Neuronal stem cell (in vitro differentiated cells): ENCODE measurements around the gene PPID. TPM values are rescaled to one million over a fixed set of nuclear protein-coding genes. Genes with fewer than 3 reads are reported as not detected.
"Not testable (repeated sequence)": the region's sequence is repeated elsewhere in the genome, so short reads cannot be mapped to it uniquely, and the experiment has no call there.

Source experiments
- DNase-seq: peaks from one replicate; pipeline ENCODE4 v3.0.0-alpha.2; 2013; ENCODE audit warnings: low spot score
- H2AFZ ChIP-seq: one replicate; pipeline ENCODE4 v1.6.1; 2013; ENCODE audit warnings: mild to moderate bottlenecking, low read length, inconsistent platforms
- H2AK5ac ChIP-seq: 2 replicates; pipeline ENCODE4 v1.6.1; 2013; ENCODE audit warnings: low read depth, mild to moderate bottlenecking, inconsistent platforms, low read length, moderate library complexity, mixed read lengths
- H2BK120ac ChIP-seq: 2 replicates; pipeline ENCODE4 v1.6.1; 2013; ENCODE audit warnings: low read depth, mild to moderate bottlenecking, inconsistent platforms, low read length, moderate library complexity, mixed read lengths
- H2BK12ac ChIP-seq: one replicate; pipeline ENCODE4 v1.6.1; 2013; ENCODE audit warnings: low read length, inconsistent platforms
- H2BK15ac ChIP-seq: 2 replicates; pipeline ENCODE4 v1.6.1; 2013; ENCODE audit warnings: mild to moderate bottlenecking, low read length, inconsistent platforms, mixed read lengths
- H2BK5ac ChIP-seq: one replicate; pipeline ENCODE4 v1.6.1; 2013; ENCODE audit warnings: inconsistent platforms, mild to moderate bottlenecking, low read length, moderate library complexity
- H3K14ac ChIP-seq: one replicate; pipeline ENCODE4 v1.6.1; 2013; ENCODE audit warnings: low read length, inconsistent platforms
- H3K18ac ChIP-seq: 2 replicates; pipeline ENCODE4 v1.6.1; 2013; ENCODE audit warnings: low read length, inconsistent platforms
- H3K23ac ChIP-seq: 2 replicates; pipeline ENCODE4 v1.6.1; 2013; ENCODE audit warnings: low read depth, mild to moderate bottlenecking, mixed read lengths, low read length, inconsistent platforms; ENCODE audit not compliant: poor library complexity
- H3K27ac ChIP-seq: replicated peaks from 3 replicates; pipeline ENCODE4 v1.5.1; 2013; ENCODE audit warnings: low read length, inconsistent platforms
- H3K27me3 ChIP-seq, 3 experiments: 2 replicates each; pipeline ENCODE4 v1.6.1; 2013; ENCODE audit warnings: low read length in 3 of 3, mild to moderate bottlenecking in 2 of 3, inconsistent platforms in 1 of 3, low read depth in 1 of 3, mixed read lengths in 1 of 3, moderate library complexity in 1 of 3; ENCODE audit not compliant: control insufficient read depth in 3 of 3, insufficient read depth in 3 of 3
- H3K36me3 ChIP-seq, 2 donors: replicated peaks in 1 of 2; 2 replicates each; pipeline ENCODE4 v1.6.1; 2013; ENCODE audit warnings: low read length in 2 of 2; ENCODE audit not compliant: control insufficient read depth in 2 of 2, insufficient read depth in 2 of 2
- H3K4ac ChIP-seq: 2 replicates; pipeline ENCODE4 v1.6.1; 2013; ENCODE audit warnings: inconsistent platforms, mild to moderate bottlenecking, low read length, moderate library complexity
- H3K4me1 ChIP-seq, 2 donors: 1 replicate in 1 of 2; 2 replicates in 1 of 2; pipeline ENCODE4 v1.6.1; 2013; ENCODE audit warnings: low read length in 2 of 2, low read depth in 1 of 2; ENCODE audit not compliant: control insufficient read depth in 2 of 2, insufficient read depth in 1 of 2
- H3K4me2 ChIP-seq: one replicate; pipeline ENCODE4 v1.6.1; 2013; ENCODE audit warnings: mild to moderate bottlenecking, low read length, inconsistent platforms; ENCODE audit not compliant: insufficient read depth, poor library complexity, severe bottlenecking
- H3K4me3 ChIP-seq, 2 donors: 2 replicates each; pipeline ENCODE4 v1.5.1; 2013; ENCODE audit warnings: low read length in 2 of 2, mild to moderate bottlenecking in 2 of 2, inconsistent platforms in 1 of 2, moderate library complexity in 1 of 2
- H3K79me1 ChIP-seq: one replicate; pipeline ENCODE4 v1.6.1; 2013; ENCODE audit warnings: low read depth, mild to moderate bottlenecking, inconsistent platforms, low read length, moderate library complexity
- H3K9ac ChIP-seq: one replicate; pipeline ENCODE4 v1.6.1; 2013; ENCODE audit warnings: mild to moderate bottlenecking, low read depth, low read length, inconsistent platforms; ENCODE audit not compliant: poor library complexity
- H3K9me3 ChIP-seq, 2 donors: replicated peaks in 1 of 2; 2 replicates each; pipeline versions ENCODE3 to v1.6.1; 2013; ENCODE audit warnings: low read length in 2 of 2, mild to moderate bottlenecking in 2 of 2, inconsistent platforms in 1 of 2, low read depth in 1 of 2, mixed read lengths in 1 of 2, moderate library complexity in 1 of 2; ENCODE audit not compliant: control insufficient read depth in 2 of 2, insufficient read depth in 1 of 2
- H4K8ac ChIP-seq: one replicate; pipeline ENCODE4 v1.6.1; 2013; ENCODE audit warnings: low read depth, mild to moderate bottlenecking, inconsistent platforms, low read length, moderate library complexity
- H4K91ac ChIP-seq: one replicate; pipeline ENCODE4 v1.6.1; 2013; ENCODE audit warnings: low read length, low read depth, mild to moderate bottlenecking, inconsistent platforms; ENCODE audit not compliant: poor library complexity
- WGBS, 2 donors: extraction: QIAGEN DNeasy Blood & Tissue Kit; methylation state at CpG; one replicate each; pipeline ENCODE4 v1.1.7; 2013; ENCODE audit warnings: missing lambda C conversion rate in 2 of 2, mixed read lengths in 1 of 2; ENCODE audit not compliant: insufficient read length in 2 of 2, insufficient replicate concordance in 1 of 2; ENCODE audit errors: extremely low coverage in 2 of 2; 5-methylcytosine and 5-hydroxymethylcytosine counted together
- small RNA-seq: library from polyadenylated mRNA; stranded (forward); fragments of <200 nt; extraction: miRNeasy Mini kit (QIAGEN cat#:217004); gene quantifications from one replicate; pipeline ENCODE3, GENCODE V24; 2013; ENCODE audit not compliant: insufficient read depth

PPID gene

DNA sequence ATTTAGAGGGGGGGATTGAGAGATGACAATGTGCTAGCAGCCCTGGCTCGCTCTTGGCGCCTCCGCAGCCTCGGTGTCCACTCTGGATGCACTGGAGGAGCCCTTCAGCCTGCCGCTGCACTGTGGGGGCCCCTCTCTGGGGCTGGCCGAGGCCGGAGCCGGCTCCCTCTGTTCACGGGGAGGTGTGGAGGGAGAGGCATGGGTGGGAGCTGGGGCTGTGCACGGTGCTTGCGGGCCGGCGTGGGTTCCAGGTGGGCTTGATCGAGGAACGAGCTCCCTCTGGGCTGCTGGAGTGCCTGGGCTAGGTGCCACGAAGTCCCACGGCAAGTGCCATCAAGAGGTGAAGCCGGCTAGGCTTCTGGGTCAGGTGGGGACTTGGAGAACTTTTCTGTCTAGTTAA, 58.4 kb downstream of the PPID start:
- Histone ChIP-seq H3K27ac (no peak overlapping the region), H2AFZ (no peak overlapping the region), H3K36me3 (peaks cover 5 to 51% of the 10 kb centered on the region in 2 donors), H3K4me2 (no peak overlapping the region), H3K9ac (no peak overlapping the region), H3K14ac (no peak overlapping the region), H2BK120ac (no peak overlapping the region), H3K27me3 (no peaks in the 10 kb centered on the region), H2BK5ac (no peak overlapping the region), H3K9me3 (no peaks in the 10 kb centered on the region), H3K23ac (no peak overlapping the region), H2BK12ac (no peak overlapping the region), H3K4me1 (no peaks in the 10 kb centered on the region), H4K91ac (no peak overlapping the region), H3K4me3 (no peak overlapping the region), H3K18ac (peak overlapping the region; percentile 64), H3K79me1 (peaks cover 2% of the 10 kb centered on the region), H3K4ac (no peak overlapping the region), H2BK15ac (no peak overlapping the region), H4K8ac (no peak overlapping the region), H2AK5ac (no peak overlapping the region)
- DNase-seq = no peak
- no CpG with 5 or more reads among the region's 18 CpGs for WGBS, 2 donors

DNA sequence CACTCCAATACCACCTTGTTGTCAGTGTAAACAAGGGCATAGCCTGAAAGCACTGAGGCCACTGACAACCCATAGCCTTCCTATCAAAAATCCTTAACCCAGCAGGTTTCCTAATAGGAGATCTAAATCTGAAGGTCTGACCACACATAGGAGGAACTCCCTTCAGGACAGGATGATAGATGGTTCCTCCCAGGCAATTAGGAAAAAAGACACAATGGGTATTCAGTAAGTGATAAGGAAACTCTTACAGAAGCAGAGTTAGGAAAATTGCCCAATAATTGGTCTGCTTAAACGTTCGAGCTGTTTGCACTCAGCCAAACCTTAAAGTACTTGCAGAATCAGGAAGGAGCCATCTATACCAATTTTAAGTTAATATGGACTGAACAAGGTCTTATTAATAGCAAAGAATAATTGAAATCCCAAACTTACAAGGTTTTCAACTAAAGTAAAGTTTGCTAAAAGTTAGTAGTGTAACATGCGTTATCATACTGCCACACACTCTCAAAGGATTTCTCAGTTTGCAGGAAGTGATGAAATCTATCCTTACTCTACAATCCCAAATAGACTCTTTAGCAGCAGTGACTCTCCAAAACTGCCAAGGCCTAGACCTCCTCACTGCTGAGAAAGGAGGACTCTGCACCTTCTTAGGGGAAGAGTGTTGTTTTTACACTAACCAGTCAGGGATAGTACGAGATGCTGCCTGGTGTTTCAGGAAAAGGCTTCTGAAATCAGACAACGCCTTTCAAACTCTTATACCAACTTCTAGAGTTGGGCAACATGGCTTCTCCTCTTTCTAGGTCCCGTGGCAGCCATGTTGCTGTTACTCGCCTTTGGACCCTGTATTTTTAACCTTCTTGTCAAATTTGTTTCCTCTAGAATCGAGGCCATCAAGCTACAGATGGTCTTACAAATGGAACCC, 59.2 kb downstream of the PPID start:
- H3K4ac ChIP-seq, H3K4me2 ChIP-seq, H3K18ac ChIP-seq, H3K4me3 ChIP-seq, H4K91ac ChIP-seq, H3K9ac ChIP-seq, DNase-seq, H2AK5ac ChIP-seq, H2AFZ ChIP-seq, H2BK15ac ChIP-seq, H2BK120ac ChIP-seq, H3K14ac ChIP-seq, H3K27ac ChIP-seq, H2BK12ac ChIP-seq, H3K27me3 ChIP-seq, H3K4me1 ChIP-seq, H3K79me1 ChIP-seq, H4K8ac ChIP-seq, H3K23ac ChIP-seq, H2BK5ac ChIP-seq, H3K9me3 ChIP-seq: not testable (repeated sequence)
- no CpG with 5 or more reads among the region's 8 CpGs for WGBS, 2 donors
- peaks cover 3 to 43% of the 10 kb centered on the region in 2 donors for H3K36me3 ChIP-seq

DNA sequence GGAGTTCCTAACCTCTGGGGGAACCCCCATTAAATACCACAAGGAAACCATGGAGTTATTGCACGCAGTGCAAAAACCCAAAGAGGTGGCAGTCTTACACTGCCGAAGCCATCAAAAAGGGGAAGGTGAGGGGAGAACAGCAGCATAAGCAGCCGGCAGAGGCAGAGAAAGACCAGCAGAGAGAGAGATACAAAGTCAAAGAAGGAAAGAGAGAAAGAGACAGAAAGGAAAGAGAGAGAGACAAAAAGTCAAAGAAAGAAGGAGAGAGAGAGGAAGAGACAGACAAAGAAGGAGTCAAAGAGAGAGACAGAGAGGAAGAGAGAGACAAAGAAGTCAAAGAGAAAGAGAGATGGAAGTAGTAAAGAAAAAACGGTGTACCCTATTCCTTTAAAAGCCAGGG, 59.9 kb downstream of the PPID start:
- WGBS, 2 donors = no CpG with 5 or more reads among the region's 4 CpGs
- not testable (repeated sequence) for H3K4me3 ChIP-seq, H3K14ac ChIP-seq, H3K4ac ChIP-seq, H3K9me3 ChIP-seq, H3K23ac ChIP-seq, H2BK120ac ChIP-seq, H4K91ac ChIP-seq, H2AFZ ChIP-seq, H3K18ac ChIP-seq, H3K4me2 ChIP-seq, H2BK15ac ChIP-seq, H3K9ac ChIP-seq, H3K27me3 ChIP-seq, H2BK12ac ChIP-seq, H2BK5ac ChIP-seq, H3K27ac ChIP-seq, H4K8ac ChIP-seq, H3K79me1 ChIP-seq, H2AK5ac ChIP-seq, H3K4me1 ChIP-seq, DNase-seq
- H3K36me3 ChIP-seq = peaks cover 3 to 36% of the 10 kb centered on the region in 2 donors

Small RNA genes within 50 kb of the gene (small RNA-seq; reads per million reads assigned to genes)
- not detected for gene RF00012
